GM12878 (cell line): ENCODE measurements around the gene DOK4. TPM values are rescaled to one million over a fixed set of nuclear protein-coding genes. Genes with fewer than 3 reads are reported as not detected.

Source experiments
- ATAC-seq: fragments of 200-7000 bp; cut with Tn5 transposase; 3 replicates; pipeline ENCODE4 v1.9.1; 2020; ENCODE audit warnings: mild to moderate bottlenecking, moderate library complexity
- BruUV-seq: library from RNA; stranded (reverse); fragments of 400-500 nt; replicated peaks from 2 replicates; lab custom pipeline; 2021; lab: Mats Ljungman, UMichigan
- CTCF ChIA-PET: fragments of 300-600 bp; sonication (Branson Sonifier 250); formaldehyde crosslinking; extraction: SDS; loops from one replicate; lab custom pipeline; 2021; ENCODE audit warnings: inconsistent platforms; lab: Yijun Ruan, JAX
- POLR2A ChIA-PET: fragments of 350-600 bp; formaldehyde crosslinking; extraction: SDS; loops from one replicate; lab custom pipeline; 2021; ENCODE audit warnings: inconsistent platforms; lab: Charles Lee
- RAD21 ChIA-PET: fragments of 300-600 bp; sonication (Branson Sonifier 250); formaldehyde crosslinking; loops from one replicate; lab custom pipeline; 2023; ENCODE audit warnings: antibody characterized with exemption; ENCODE audit not compliant: unreplicated experiment; lab: Charles Lee
- SMC1A ChIA-PET: fragments of 300-600 bp; sonication (Branson Sonifier 250); formaldehyde crosslinking; loops from one replicate; lab custom pipeline; 2023; ENCODE audit not compliant: unreplicated experiment, uncharacterized antibody; lab: Charles Lee
- DNase-seq: peaks from one replicate; pipeline ENCODE4 v3.0.0-alpha.2; 2011; ENCODE audit warnings: low read depth, low spot score
- FAIRE-seq: peaks from 3 replicates; lab custom pipeline; 2011; peaks lifted over from hg19 to GRCh38; lab: Jason Lieb, UNC
- H2AFZ ChIP-seq: 2 replicates; pipeline ENCODE4 v1.6.0; 2011; ENCODE audit warnings: low read depth, low read length, control low read depth; ENCODE audit not compliant: control insufficient read depth
- H3K27ac ChIP-seq: 2 replicates; pipeline ENCODE4 v1.5.1; 2011; ENCODE audit warnings: control low read depth; ENCODE audit not compliant: control insufficient read depth, insufficient read depth
- H3K27me3 ChIP-seq, 2 experiments: replicated peaks in 1 of 2; 2 replicates each; pipeline versions ENCODE4 v1.6.0 to v1.6.1; 2011; ENCODE audit warnings: low read length in 1 of 2; ENCODE audit not compliant: control insufficient read depth in 2 of 2, insufficient read depth in 2 of 2
- H3K36me3 ChIP-seq, 2 experiments: 2 replicates each; pipeline ENCODE4 v1.5.1; 2011; ENCODE audit warnings: low read length in 1 of 2; ENCODE audit not compliant: control insufficient read depth in 2 of 2, insufficient read depth in 2 of 2
- H3K4me1 ChIP-seq: 2 replicates; pipeline ENCODE4 v1.6.1; 2011; ENCODE audit warnings: mild to moderate bottlenecking, low read length, moderate library complexity, mixed read lengths; ENCODE audit not compliant: control insufficient read depth, insufficient read depth
- H3K4me2 ChIP-seq: 2 replicates; pipeline ENCODE4 v1.6.0; 2011; ENCODE audit warnings: control low read depth; ENCODE audit not compliant: control insufficient read depth, insufficient read depth
- H3K4me3 ChIP-seq: fragments of 200-600 bp; sonication (generic); 2 replicates; pipeline ENCODE4 v1.5.1; 2016
- H3K79me2 ChIP-seq: 2 replicates; pipeline ENCODE4 v1.6.0; 2011; ENCODE audit warnings: low read length; ENCODE audit not compliant: control insufficient read depth, insufficient read depth
- H3K9ac ChIP-seq: 2 replicates; pipeline ENCODE4 v1.8.0; 2011; ENCODE audit warnings: low read length, control low read depth, mixed read lengths; ENCODE audit not compliant: control insufficient read depth, insufficient read depth
- H3K9me3 ChIP-seq: replicated peaks from 3 replicates; pipeline ENCODE4 v1.5.1; 2011; ENCODE audit warnings: mild to moderate bottlenecking, low read length; ENCODE audit not compliant: control insufficient read depth, insufficient read depth
- H4K20me1 ChIP-seq: 2 replicates; pipeline ENCODE4 v1.6.0; 2011; ENCODE audit not compliant: control insufficient read depth, insufficient read depth
- ASH2L ChIP-seq: fragments of 300-600, 200-600 bp; sonication (generic); IDR thresholded peaks from 2 replicates; pipeline ENCODE4 v1.6.1; 2017; ENCODE audit warnings: low read depth, mild to moderate bottlenecking, borderline replicate concordance
- ATF7 ChIP-seq: fragments of 450-650 bp; IDR thresholded peaks from 2 replicates; pipeline ENCODE4 v1.6.1; 2016; ENCODE audit warnings: low read depth, mild to moderate bottlenecking
- BCL11A ChIP-seq: IDR thresholded peaks from 2 replicates; pipeline ENCODE4 v1.6.1; 2011; ENCODE audit warnings: low read depth, low read length
- GATAD2B ChIP-seq: fragments of 450-650 bp; conservative IDR thresholded peaks from 2 replicates; pipeline ENCODE4 v1.6.1; 2017; ENCODE audit warnings: low read depth, mild to moderate bottlenecking, moderate library complexity
- HCFC1 ChIP-seq: fragments of 150-350 bp; IDR thresholded peaks from 2 replicates; pipeline ENCODE4 v1.6.1; 2014; ENCODE audit warnings: low read length
- HDGF ChIP-seq: fragments of 450-650 bp; IDR thresholded peaks from 2 replicates; pipeline ENCODE4 v1.6.1; 2016; ENCODE audit warnings: antibody characterized with exemption
- MYB ChIP-seq: fragments of 150-350 bp; IDR thresholded peaks from 2 replicates; pipeline ENCODE4 v1.6.1; 2014; ENCODE audit warnings: mild to moderate bottlenecking, low read depth, low read length, borderline replicate concordance
- NFXL1 ChIP-seq: fragments of 450-650 bp; IDR thresholded peaks from 2 replicates; pipeline ENCODE4 v1.6.1; 2017; ENCODE audit warnings: antibody characterized with exemption, mild to moderate bottlenecking, borderline replicate concordance
- NFYA ChIP-seq: IDR thresholded peaks from 2 replicates; pipeline ENCODE4 v1.6.1; 2011; ENCODE audit warnings: low read depth, mild to moderate bottlenecking, low read length, improper control_type of control experiment, borderline replicate concordance
- PAX5 ChIP-seq: IDR thresholded peaks from 2 replicates; pipeline ENCODE4 v1.6.1; 2011; ENCODE audit warnings: low read depth, low read length, borderline replicate concordance
- POLR2AphosphoS2 ChIP-seq: IDR thresholded peaks from 2 replicates; pipeline ENCODE4 v1.6.1; 2011; ENCODE audit warnings: low read depth, mild to moderate bottlenecking, low read length, improper control_type of control experiment, moderate library complexity
- RAD21 ChIP-seq: IDR thresholded peaks from 2 replicates; pipeline ENCODE4 v1.6.1; 2011; ENCODE audit warnings: mild to moderate bottlenecking, low read depth, low read length, moderate library complexity; ENCODE audit not compliant: insufficient read depth
- SREBF2 ChIP-seq: IDR thresholded peaks from 2 replicates; pipeline ENCODE4 v1.6.1; 2012; ENCODE audit warnings: mild to moderate bottlenecking, low read length
- SRF ChIP-seq, 2 experiments: IDR thresholded peaks; 2 replicates each; pipeline ENCODE4 v1.6.1; 2011; ENCODE audit warnings: low read depth in 2 of 2, low read length in 2 of 2, mild to moderate bottlenecking in 1 of 2, moderate library complexity in 1 of 2
- WGBS: methylation state at CpG from one replicate; pipeline ENCODE4 v1.1.6; 2016; ENCODE audit warnings: low lambda C conversion rate; ENCODE audit not compliant: insufficient replicate concordance, insufficient coverage; ENCODE audit errors: missing lambda C conversion rate; 5-methylcytosine and 5-hydroxymethylcytosine counted together
- in situ Hi-C: fragments of 300-500 bp; cut with MboI; formaldehyde crosslinking; loops from 9 replicates; pipeline ENCODE4 v1.14.3; 2018; ENCODE audit warnings: mixed read lengths
- intact Hi-C: fragments of 100-400 bp; cut with micrococcal nuclease; formaldehyde crosslinking; loops from one replicate; pipeline ENCODE4 v1.14.2; 2022; ENCODE audit not compliant: unreplicated experiment
- polyA plus RNA-seq, 11 experiments: library from polyadenylated mRNA; depleted of rRNA in 4 of 11; unstranded in 6 of 11; stranded (reverse) in 5 of 11; fragments of >200 nt; fragmentation: Nextera tagmentation in 4 of 11; fragmentation: Illumina TruSeq in 1 of 11; extraction: Ambion mirVana in 4 of 11; extraction: Trizol in 1 of 11; gene quantifications; 1 replicate in 1 of 11; 2 replicates in 10 of 11; pipeline versions ENCODE4 v1.2.1 to v1.2.3, GENCODE V29; 2011 to 2016; ENCODE audit warnings: inconsistent platforms in 2 of 11, missing spikeins in 2 of 11, low read depth in 1 of 11
- total RNA-seq, 4 experiments: library from RNA; depleted of rRNA in 3 of 4; stranded (reverse); fragments of >200 nt in 3 of 4; fragmentation: Illumina TruSeq in 1 of 4; extraction: Trizol in 1 of 4; gene quantifications; 2 replicates each; pipeline versions ENCODE4 v1.2.1 to v1.2.3, GENCODE V29; 2013 to 2021

DOK4 gene
- total and polyA plus RNA-seq, 10 of the 15 experiments (the other 5 are each of a cell fraction or from before 2014, with no cell fraction given) = 0.20 to 7.0 (median 2.4) TPM; not detected in 1

DNA sequence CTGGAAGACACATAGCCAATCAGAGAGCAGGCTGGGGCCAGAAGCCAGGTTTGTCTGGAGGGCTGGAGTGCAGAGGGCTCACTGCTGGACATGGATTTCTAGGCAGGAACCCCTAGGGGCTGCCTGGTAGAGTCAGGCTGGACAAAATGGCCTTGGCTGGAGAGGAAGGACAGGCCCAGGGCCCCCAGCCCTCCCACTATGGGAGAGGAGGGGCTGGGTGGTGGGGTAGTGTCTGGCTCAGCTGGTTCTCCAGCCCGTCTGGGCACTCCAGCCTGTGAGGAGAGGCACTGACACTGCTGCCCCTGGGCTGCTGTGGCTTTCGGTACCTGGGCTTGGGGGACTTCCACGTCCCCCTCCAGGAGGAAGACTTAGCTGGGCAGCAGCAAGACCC lies 21.7 kb upstream of the DOK4 start:
- no peak overlapping the region for H2AFZ ChIP-seq
- 23% methylated on average over 3 of the region's 3 CpGs for WGBS
- intact Hi-C loops = loop anchor here (2.0 kb wide), 1 partner anchor 13 kb away; no protein-coding TSS in a partner anchor

More for the DNA sequence above, 21.7 kb upstream of the DOK4 start:
- Histone ChIP-seq H3K9me3 (no peaks in the 10 kb centered on the region), H3K4me1 (no peaks in the 10 kb centered on the region), H3K9ac (no peak overlapping the region), H3K4me3 (no peak overlapping the region), H3K4me2 (no peak overlapping the region), H3K27me3 (no peaks in the 10 kb centered on the region; a peak in 2 of 4 replicates), H3K36me3 (peaks cover 0 to 3% of the 10 kb centered on the region in 2 experiments; a peak in 2 of 4 replicates), H3K79me2 (no peaks in the 10 kb centered on the region), H4K20me1 (no peaks in the 10 kb centered on the region), H3K27ac (no peak overlapping the region)
- FAIRE-seq (no peak), ATAC-seq (peak; percentile 11; the same call in 2 of the 3 replicates), DNase-seq (no peak)
- no TSS peak for BruUV-seq
- in situ Hi-C loops = no loop called here
- CTCF ChIA-PET = interaction anchor here (0.9 to 2.7 kb wide), 5 partner anchors 9 to 91 kb away, joined by 3 to 9 read pairs (median 4); partner anchors contain the start of gene POLR2C
- POLR2A ChIA-PET = no interaction called here
- RAD21 ChIA-PET = interaction anchor here (1.2 kb wide), 1 partner anchor 287 kb away, joined by 3 read pairs; no protein-coding TSS in a partner anchor
- SMC1A ChIA-PET = interaction anchor here (1.0 kb wide), 1 partner anchor 83 kb away, joined by 3 read pairs; no protein-coding TSS in a partner anchor
- TF ChIP-seq ATF7 = no peak
- TF ChIP-seq NFYA = no peak
- TF ChIP-seq SRF (IDR thresholded peaks at IDR 0.05; ENCODE audit: low read depth in 2 of 2, low read length in 2 of 2) = no peak
- no peak for TF ChIP-seq NFXL1
- no peak for TF ChIP-seq HCFC1
- no peak for TF ChIP-seq POLR2AphosphoS2
- TF ChIP-seq SREBF2 = no peak
- no peak for TF ChIP-seq BCL11A
- TF ChIP-seq MYB = no peak
- no peak for TF ChIP-seq RAD21
- TF ChIP-seq ASH2L = no peak
- TF ChIP-seq HDGF = no peak
- TF ChIP-seq PAX5 = no peak
- TF ChIP-seq GATAD2B = no peak
